Caki2 (cell line): ENCODE measurements around the gene IL2RA. TPM values are rescaled to one million over a fixed set of nuclear protein-coding genes. Genes with fewer than 3 reads are reported as not detected.
"Not testable (repeated sequence)": the region's sequence is repeated elsewhere in the genome, so short reads cannot be mapped to it uniquely, and the experiment has no call there.

ENCODE experiments used
- DNase-seq: peaks from one replicate; pipeline ENCODE4 v3.0.0-alpha.2; 2015; ENCODE audit warnings: low read depth
- in situ Hi-C: cut with HindIII; loops from 2 replicates; pipeline ENCODE4 v1.10.0; 2016; ENCODE audit warnings: low sequenced_read_pairs, low pct_unique_long_range_greater_than_20kb, mixed read lengths
- total RNA-seq: library from RNA; depleted of rRNA; stranded (reverse); fragments of >200 nt; shearing (Covaris generic); gene quantifications from 2 replicates; pipeline ENCODE4 v1.2.3, GENCODE V29; 2014; ENCODE audit warnings: low replicate concordance

Gene IL2RA
- total RNA-seq, 1 experiment from 2014 or later, result not detected

DNA sequence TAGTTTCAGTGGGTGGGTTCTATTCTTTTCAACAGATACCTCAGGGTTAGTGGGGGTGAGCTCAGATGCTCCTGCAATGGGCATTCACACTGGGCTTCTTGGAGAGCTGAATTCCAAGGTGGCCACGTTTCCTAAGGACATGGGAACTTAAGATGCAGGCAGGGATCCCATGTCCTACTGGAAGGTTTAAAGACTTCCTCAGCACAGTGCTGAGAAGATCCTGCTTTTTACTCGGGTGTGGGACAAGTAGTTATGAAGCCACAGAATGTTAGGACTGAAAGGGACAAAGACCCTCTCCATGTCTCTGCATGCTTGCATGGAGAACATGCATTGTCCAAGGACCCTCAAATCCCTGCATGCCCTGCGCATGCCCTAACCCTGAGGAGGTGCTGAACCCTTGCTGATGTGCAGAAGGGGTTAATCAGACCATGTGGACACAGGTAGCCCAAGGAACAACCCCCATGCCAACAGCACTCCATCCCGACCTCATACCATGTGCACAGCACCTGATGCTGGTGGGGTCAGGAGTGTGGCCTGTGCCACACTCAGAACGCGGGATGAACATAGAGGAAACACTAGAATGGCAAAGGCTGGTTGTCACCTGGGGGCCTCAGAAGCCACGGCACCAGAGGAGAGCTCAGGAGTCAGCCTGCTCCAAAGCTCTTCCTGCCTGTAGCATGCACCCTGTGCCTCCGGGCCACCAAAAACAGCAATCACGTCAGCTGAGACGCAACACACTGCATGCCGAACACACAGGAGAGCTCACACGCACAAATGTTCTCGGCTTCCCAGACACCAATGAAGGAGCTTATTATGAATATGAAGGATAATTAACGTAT is 15.2 kb downstream of the IL2RA start:
- in situ Hi-C loops, result no loop called here
- DNase-seq, result no peak

DNA sequence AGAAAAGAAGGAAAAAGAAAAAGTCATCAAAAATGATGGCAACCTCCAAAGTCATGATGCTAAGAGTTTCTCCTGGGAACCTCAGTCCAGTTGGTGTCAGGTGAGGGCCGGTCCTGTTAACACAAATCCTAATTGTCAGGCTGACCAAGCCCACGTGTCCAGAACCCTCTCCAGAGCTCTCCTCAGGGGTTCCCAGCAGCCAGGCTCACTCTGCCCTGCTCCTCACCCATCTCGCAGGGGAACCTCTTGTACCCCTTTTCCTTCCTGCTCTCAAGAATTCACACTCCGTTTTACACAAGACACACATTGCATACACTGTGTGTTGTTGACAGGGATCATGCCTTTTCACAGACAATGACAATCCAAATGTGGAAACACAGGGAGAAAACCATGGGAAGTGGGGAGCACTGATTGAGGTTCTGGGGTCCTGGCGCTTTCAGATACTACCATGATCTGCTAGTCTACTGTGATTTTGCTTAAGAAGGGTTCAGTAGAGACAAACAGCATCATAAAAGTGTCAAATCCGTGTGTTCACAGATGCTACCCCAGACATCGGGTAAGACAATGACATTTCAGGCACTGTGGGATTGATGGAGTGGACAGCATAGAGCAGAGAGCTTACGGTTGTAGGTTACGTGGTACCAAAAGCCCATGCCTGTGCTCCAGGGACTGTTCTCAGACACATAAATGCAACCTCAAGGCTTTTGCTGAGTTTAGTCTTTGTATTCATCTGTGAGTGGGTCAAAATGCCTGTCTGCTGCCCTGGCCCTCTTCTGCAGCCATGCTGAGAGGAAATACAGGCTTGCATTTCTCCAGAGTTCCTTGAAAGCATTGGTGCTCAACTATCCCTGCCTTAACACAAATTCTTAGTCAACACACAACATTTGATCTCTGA is 16.0 kb downstream of the IL2RA start:
- in situ Hi-C loops, result no loop called here
- DNase-seq, result no peak

DNA sequence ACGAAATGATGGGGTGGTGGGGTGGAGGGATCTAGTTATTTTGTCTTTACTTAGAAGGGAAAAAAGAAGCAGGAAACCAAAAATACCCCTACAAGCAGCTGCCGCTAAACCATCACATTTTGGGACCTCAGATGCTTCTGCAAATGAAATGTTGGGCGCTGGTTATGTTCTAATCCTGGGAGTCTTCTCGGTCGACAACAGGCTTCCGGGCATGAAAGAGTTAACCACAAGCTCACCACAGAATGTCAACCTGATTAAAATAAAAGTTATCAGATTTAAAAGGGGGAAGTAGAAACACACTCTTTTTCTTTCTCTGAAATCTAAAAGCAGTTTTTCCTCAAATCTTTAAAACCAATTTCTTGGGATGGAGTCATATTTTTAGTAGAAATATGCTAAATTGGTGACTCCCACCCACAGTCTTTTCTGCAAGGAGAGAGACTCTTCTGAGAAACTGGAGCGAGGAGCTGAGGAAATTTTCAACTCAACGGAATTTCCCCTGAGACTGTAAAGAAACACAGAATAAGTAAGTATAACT is 16.8 kb downstream of the IL2RA start:
- no peak for DNase-seq
- in situ Hi-C loops, result no loop called here

DNA sequence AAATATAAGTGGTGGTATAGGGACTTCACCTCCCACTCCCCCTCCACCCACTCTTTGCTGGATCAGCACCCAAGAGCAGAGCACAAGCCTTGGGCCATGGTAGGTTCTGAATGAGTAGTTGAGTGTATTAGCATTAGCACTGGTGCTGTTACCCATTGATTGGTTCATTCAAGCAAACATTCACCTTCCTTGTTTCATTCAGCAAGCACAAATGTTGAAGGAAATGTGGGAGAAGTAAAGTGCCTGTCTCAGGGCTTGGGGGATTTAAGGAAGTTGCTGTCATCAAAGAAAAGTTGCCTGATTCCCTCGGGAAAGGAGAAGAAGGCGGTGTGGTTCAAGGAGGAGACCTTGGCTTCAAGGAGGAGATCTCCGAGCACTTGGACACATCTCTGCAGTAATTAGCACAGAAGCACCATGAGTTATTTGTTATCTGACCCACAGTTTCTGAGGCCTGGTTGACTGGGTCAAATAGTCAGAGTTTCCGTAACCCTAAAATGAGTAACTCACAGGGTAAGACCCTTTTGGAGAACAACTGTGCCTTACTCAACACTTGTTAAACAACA is 17.3 kb downstream of the IL2RA start:
- no peak for DNase-seq
- in situ Hi-C loops, result no loop called here

DNA sequence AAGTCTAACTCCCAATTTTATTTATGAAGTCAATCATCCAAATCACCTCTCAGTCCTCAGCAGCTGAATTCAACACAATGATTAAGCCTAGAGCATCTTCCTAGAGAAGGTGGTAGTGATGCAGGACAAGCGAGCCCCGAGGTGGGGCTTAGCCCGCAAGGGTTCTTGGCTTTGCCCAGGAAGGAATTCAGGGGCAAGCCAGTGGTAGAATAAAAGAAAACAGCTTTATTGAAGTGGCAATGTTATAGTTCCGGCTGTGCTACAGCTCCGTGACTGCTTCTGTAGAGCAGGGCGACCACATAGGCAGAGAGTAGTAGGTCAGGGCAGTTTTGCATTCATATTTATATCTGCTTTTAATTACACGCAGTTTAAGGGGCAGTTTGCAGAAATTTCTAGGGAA is 18.1 kb downstream of the IL2RA start:
- DNase-seq, result no peak

DNA sequence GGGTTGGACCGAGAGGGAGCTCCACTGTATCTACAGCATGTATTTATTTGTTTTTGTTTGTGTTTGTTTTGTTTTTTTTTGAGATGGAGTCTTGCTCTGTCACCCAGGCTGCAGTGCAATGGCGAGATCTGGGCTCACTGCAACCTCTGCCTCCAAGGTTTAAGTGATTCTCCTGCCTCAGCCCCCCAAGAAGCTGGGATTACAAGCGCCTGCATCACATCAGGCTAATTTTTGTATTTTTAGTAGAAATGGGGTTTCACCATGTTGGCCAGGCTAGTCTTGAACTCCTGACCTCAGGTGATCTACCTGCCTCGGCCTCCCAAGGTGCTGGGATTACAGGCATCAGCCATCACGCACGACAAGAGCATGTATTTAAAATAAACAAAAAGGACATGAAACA is 18.8 kb downstream of the IL2RA start:
- DNase-seq, in situ Hi-C loops: not testable (repeated sequence)

More for the DNA sequence above, 18.1 kb downstream of the IL2RA start:
- in situ Hi-C loops, result no loop called here

DNA sequence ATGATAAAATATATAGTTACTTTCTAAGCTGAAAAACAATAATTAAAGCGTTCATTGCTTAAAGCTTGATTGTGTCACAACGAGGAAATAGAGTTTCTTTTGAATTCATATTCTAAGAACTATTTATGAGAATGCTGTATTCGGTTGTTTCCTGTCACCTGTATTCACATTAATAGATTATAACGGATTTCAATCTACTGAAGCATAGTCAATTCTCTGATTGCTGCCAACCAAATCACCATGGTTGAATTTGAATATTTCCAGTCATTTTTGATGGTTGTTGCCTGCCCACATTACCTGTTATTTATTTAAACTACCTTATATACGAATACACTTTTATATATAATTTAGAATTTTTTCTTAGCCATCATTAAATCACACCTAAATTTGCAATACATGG is 22.0 kb downstream of the IL2RA start:
- in situ Hi-C loops, result no loop called here
- DNase-seq, result no peak

DNA sequence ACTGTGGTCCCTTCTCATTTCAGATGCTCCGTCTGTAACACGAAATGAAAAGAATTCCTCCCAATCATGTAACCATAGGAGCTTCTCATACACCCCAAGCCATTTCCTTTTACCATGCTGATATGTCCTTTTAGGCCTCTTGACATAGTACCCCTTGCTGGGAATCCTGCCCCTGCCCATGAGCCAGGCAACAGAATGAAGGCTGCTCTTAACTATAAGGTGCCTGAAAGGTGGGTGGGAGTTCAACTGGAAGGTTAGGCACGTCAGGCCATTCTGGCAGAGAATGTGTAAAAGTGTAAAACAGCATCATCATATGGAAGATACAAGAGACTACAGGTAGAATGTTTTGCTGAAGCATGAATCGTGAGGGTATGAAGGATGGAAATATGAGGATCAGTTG is 22.5 kb downstream of the IL2RA start:
- in situ Hi-C loops, result no loop called here
- DNase-seq, result no peak

DNA sequence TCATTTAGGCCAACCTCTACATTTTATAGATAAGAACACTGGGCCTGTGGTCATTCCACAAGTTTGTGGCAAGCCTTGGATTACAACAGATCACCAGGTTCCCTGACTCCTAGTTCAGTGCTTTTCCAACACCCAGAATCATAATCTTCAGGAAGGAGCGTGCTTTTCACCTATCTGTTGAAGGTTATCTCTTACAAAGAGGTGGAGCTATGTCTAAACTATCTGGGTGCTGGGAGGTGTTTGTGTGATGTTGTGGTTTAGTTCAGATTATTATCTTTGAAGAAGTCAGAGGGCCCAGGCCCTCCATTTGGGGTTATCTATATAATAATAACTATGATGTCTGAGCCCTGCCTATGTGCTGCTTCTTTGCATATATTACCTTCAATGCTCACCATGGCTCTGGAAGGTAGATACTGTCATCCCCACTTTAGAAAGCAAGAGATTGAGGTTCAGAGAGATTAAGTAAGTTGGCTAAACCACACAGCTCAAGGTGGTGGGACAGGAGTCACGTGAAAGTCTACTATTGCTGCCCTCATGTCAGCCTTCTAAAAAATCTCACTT is 24.0 kb downstream of the IL2RA start:
- in situ Hi-C loops, result no loop called here
- no peak for DNase-seq

DNA sequence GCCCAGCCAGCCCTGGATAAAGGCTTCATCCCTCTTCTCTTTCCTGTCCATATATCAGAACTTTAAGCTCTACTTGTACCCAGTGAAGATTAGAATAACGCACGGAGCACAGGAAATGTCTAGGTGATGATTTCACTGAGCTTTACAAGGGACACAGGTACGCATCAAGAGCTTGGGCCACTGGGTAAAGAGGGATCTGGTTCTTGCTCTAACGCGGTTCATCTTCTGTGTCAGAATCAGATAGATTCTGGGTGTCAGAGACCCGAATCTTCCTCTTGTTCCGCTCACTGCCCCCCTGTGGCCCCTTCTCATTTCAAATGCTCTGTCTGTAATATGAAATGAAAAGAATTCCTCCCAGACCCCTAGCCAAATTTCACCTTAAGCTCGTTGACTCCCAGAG is 24.7 kb downstream of the IL2RA start:
- in situ Hi-C loops, result no loop called here
- DNase-seq, result no peak

DNA sequence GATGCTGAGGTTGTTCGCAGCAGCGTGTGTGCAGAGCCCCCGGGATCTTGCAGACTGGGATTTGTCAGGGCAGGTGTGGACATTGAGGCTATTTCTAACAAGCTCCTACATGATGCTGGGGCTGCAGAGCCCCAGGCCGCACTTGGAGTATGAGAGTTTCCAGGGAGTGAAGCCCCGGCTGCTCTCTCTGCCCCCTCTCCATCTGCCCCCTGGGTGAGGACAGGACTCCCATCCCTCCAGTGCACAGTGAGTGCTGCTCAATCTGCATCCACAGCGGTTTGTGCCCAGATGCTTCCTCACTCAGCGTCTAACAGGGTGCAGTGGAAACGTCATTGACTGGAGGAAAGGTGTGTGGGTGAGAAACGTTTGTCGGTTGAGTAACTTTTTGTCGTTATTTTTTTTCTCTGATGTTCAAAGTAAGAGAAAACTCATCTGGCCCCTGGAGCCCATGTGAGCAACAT is 25.3 kb downstream of the IL2RA start:
- DNase-seq, result no peak
- in situ Hi-C loops, result no loop called here

DNA sequence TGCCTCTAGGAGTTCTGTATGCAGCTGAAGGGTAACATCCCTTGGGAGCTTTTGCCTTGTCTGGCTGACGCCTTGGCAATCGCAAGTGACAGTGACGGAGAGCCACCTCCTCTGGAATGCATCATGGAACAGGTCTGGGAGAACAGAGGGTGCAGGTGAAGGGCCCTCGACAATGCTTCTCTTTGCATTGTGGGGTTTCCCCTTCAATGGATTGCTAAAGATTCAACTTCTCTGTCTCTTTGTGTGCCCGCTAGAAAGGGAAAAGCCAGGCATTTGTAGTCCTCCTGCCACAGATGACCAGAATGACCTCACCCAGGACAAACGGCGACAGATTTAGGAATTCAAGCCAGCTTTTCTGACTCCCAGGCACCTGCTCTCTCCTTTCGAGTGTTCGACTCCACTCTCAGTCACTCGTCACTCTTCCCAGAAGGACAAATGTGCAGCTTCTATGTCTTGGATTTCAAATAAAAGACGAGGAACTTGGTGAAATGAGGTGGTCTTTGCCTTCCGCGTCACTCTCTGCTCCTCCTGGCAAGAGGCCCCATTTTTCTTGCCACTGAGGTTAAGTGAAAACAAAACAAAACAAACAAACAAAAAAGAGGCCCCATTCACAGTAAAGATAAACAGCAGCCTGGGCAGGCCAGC is 26.1 kb downstream of the IL2RA start:
- in situ Hi-C loops, result no loop called here
- DNase-seq, result no peak

DNA sequence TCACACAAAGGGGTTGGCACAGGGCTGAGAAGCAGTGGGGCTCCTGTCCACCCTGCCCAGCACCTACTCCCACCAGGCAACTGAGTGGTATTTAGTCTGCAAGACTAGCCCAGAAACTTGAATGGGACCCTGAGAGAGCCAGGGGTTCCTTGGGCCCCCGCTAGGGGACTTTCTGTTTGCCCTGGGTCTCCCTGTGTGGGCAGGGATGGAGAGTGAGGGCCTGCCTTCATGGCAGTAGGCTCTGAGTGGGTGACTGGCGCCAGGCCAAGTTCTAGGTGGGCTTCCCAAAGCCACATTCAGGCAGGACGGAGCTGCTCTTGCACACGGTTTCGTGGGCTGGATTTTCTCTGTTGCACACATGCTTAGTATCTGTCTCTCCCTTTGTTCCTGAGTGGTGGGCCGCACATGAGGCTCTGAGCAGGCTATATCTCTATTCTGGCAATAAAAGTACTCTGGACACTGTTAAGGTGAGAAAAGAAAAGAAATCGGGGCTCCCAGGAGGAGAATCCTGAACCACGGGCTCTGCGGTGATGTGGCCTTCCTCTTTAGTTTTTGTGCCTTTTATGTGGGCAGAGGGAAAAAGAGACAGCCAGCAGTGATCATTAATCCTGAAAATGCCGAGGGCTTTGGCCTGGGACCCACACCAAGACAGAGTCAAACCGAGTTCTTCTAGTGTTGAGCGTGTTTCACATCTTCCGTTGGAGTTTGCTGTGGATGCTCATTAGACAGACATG is 26.9 kb downstream of the IL2RA start:
- DNase-seq, result no peak
- in situ Hi-C loops, result no loop called here

DNA sequence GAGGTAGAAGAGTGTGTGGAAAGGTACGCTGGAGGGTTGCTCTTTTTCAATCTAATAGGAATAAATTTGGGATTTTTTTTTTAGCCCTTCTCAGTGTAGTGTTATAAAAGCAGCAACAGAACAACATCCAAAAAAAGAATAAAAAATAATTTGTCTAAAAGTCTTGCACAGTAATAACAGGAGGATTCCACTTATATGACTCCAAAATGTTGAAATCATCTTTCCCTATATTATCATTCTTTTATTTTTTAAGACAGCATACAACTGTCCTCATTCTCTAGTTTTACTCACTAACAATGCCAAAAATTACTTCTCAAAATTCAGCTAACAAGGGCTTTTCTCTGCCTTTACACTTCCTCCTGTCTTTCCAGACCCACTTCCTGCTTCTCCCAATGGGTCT is 27.8 kb downstream of the IL2RA start:
- no peak for DNase-seq
- in situ Hi-C loops, result no loop called here

DNA sequence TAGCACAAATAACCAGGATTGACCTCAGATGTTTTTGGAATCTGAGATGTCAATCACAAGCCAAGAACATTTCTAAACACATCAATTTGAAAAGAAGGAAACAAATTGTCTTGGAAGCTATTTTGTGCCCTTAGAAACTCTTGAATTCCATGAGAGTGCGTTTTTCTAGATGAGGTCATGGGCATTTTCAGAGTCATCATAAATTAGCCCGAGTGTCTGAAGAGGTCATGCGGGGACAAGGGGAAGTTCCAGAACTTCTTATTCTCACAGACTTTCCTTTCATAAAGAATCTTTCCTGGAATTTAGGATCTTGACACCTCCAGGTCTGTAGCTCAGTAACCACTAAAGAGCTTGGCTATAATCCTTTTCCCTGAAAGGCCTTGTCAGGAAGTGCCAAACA is 28.2 kb downstream of the IL2RA start:
- peak; percentile 13 for DNase-seq

DNA sequence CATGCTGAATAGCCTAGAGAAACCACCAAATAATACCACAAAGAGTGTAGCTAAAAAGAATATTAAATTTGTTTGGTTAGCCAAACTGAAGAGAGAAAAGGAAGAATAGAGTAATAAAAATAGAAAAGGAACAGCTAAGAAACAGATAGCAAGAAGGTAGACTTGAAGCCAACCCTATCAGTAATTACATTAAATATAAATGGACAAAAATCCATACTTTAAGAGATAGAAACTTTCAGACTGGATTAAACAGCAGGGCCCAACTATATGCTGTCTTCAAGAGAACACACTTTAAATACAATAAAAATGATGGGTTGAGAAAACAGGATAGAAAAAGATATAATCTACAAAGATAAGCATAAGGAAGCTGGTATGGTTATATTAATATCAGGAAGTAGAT is 31.2 kb downstream of the IL2RA start:
- in situ Hi-C loops, result no loop called here
- no peak for DNase-seq

More for the DNA sequence above, 28.2 kb downstream of the IL2RA start:
- in situ Hi-C loops, result no loop called here

DNA sequence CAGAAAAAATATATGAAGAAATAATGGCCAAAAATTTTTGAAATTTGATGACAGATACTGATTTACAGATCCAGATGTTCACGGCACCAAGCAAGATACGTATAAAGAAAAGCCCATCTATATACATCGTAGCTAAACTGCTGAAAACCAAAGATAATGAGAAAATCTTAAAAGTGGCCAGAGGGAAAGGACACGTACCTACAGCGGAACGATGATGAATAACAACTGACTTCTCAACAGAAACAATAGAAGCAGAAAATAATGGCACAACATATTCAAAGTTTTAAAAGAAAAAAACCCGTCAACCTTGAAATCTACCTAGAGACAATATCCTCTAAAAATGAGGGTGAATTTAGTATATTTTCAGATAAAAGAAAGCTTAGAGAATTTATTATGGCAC is 31.9 kb downstream of the IL2RA start:
- no peak for DNase-seq
- in situ Hi-C loops, result no loop called here
